Measurements from ENCODE around the gene MAPRE2. TPM values are rescaled to one million over a fixed set of nuclear protein-coding genes. Genes with fewer than 3 reads are reported as not detected.

Gene MAPRE2
- total RNA-seq, 1 experiment from 2014 or later = 9.1 TPM

DNA sequence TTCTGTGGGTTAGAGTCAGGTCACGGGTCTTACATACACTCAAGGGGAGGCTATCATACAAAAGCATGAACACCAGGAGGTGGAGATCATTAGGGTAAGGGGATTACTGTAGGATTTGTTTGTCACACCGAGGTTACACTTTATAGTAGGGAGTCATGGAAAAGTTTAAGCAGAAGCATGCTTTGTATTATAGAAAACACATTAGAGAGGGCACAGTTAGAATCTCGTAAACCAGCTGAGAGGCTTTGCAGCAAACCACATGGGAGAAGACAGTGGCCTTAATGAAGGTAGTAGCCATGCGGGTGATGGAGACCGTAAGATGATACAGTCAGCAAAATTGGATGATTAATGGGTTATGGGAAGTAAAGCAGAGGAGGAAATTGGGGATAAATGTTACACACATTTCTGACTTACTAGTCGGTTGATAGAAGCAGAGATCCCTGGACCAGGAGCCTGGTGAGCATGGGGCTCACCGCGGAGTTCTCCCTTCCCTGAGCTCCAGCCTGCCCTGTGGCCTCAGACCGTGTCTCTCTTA is 75.6 kb downstream of the MAPRE2 start:
- TF ChIP-seq, protein P1, sequence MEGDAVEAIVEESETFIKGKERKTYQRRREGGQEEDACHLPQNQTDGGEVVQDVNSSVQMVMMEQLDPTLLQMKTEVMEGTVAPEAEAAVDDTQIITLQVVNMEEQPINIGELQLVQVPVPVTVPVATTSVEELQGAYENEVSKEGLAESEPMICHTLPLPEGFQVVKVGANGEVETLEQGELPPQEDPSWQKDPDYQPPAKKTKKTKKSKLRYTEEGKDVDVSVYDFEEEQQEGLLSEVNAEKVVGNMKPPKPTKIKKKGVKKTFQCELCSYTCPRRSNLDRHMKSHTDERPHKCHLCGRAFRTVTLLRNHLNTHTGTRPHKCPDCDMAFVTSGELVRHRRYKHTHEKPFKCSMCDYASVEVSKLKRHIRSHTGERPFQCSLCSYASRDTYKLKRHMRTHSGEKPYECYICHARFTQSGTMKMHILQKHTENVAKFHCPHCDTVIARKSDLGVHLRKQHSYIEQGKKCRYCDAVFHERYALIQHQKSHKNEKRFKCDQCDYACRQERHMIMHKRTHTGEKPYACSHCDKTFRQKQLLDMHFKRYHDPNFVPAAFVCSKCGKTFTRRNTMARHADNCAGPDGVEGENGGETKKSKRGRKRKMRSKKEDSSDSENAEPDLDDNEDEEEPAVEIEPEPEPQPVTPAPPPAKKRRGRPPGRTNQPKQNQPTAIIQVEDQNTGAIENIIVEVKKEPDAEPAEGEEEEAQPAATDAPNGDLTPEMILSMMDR (conservative IDR thresholded peaks at IDR 0.05) = no peak
- TF ChIP-seq EZH2 (IDR thresholded peaks at IDR 0.05; ENCODE audit: low read depth) = no peak
- Histone ChIP-seq H3K27ac (no peak overlapping the region), H3F3A (ENCODE audit: insufficient read depth, low read depth) (no peaks in the 10 kb centered on the region), H3K4me1 (replicated peaks; ENCODE audit: insufficient read depth) (no peaks in the 10 kb centered on the region), H3K36me3 (ENCODE audit: low read depth) (no peaks in the 10 kb centered on the region), H3K9me2 (ENCODE audit: insufficient read depth) (no peaks in the 10 kb centered on the region), H3K27me3 (ENCODE audit: insufficient read depth, low read depth) (no peaks in the 10 kb centered on the region), H3K79me2 (ENCODE audit: low read depth) (no peaks in the 10 kb centered on the region), H3K4me3 (no peak overlapping the region), H3K4me2 (no peak overlapping the region), H3K9me3 (ENCODE audit: insufficient read depth, low read depth) (no peaks in the 10 kb centered on the region), H2AFZ (no peak overlapping the region), H4K20me1 (ENCODE audit: insufficient read depth) (no peaks in the 10 kb centered on the region)
- BruUV-seq (replicated peaks) = no TSS peak
- ChIA-PET POLR2A (ENCODE audit: unreplicated experiment) (no interaction called here), CTCF (no interaction called here)
- intact Hi-C loops (cut with micrococcal nuclease; ENCODE audit: unreplicated experiment) = no loop called here
- DNase-seq = no peak

GRCh38 chr18:35117372-35117771 is 76.2 kb downstream of the MAPRE2 start:
- Histone ChIP-seq H3F3A (ENCODE audit: insufficient read depth, low read depth) (no peaks in the 10 kb centered on the region), H3K79me2 (ENCODE audit: low read depth) (no peaks in the 10 kb centered on the region), H3K36me3 (ENCODE audit: low read depth) (no peaks in the 10 kb centered on the region), H3K4me1 (replicated peaks; ENCODE audit: insufficient read depth) (no peaks in the 10 kb centered on the region), H3K27me3 (ENCODE audit: insufficient read depth, low read depth) (no peaks in the 10 kb centered on the region), H3K4me3 (no peak overlapping the region), H3K9me2 (ENCODE audit: insufficient read depth) (no peaks in the 10 kb centered on the region), H3K27ac (no peak overlapping the region), H2AFZ (no peak overlapping the region), H4K20me1 (ENCODE audit: insufficient read depth) (no peaks in the 10 kb centered on the region), H3K9me3 (ENCODE audit: insufficient read depth, low read depth) (no peaks in the 10 kb centered on the region), H3K4me2 (no peak overlapping the region)
- TF ChIP-seq, protein P1 (conservative IDR thresholded peaks at IDR 0.05) = no peak
- TF ChIP-seq EZH2 (IDR thresholded peaks at IDR 0.05; ENCODE audit: low read depth) = no peak
- intact Hi-C loops (cut with micrococcal nuclease; ENCODE audit: unreplicated experiment) = no loop called here
- no peak for DNase-seq
- BruUV-seq (replicated peaks) = no TSS peak
- CTCF ChIA-PET = no interaction called here
- POLR2A ChIA-PET (ENCODE audit: unreplicated experiment) = no interaction called here

DNA sequence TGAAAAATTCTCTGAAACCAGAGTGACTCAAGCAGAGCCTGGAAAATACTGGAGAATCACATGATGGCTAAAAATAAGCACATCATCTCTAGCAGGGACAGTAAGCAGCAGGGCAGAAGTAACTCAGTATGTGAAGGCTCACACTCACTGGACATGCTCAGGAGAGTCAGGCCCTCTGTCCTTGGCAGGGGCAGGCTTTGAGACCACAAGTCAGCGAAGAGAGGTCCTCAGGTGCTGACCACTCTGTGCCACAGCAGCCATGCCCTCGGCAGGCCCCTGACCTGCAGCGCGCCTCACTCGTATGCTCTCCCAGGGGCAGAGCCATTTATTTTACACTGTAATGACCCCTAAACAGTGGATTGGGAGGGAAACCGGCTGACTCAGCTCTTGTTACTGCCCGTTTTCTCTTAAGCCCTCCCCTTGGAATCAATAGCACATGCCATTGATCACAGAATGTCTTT is 76.8 kb downstream of the MAPRE2 start:
- no peaks in the 10 kb centered on the region for H3K4me1 ChIP-seq (replicated peaks; ENCODE audit: insufficient read depth)
- TF ChIP-seq, protein P1 (conservative IDR thresholded peaks at IDR 0.05) = no peak
- no peak for TF ChIP-seq EZH2 (IDR thresholded peaks at IDR 0.05; ENCODE audit: low read depth)
- H3K27me3 ChIP-seq (ENCODE audit: insufficient read depth, low read depth) = no peaks in the 10 kb centered on the region
- BruUV-seq (replicated peaks) = no TSS peak
- no peak overlapping the region for H3K27ac ChIP-seq
- no peaks in the 10 kb centered on the region for H3K9me3 ChIP-seq (ENCODE audit: insufficient read depth, low read depth)
- no peak for DNase-seq
- no peaks in the 10 kb centered on the region for H3K36me3 ChIP-seq (ENCODE audit: low read depth)
- ChIA-PET POLR2A (ENCODE audit: unreplicated experiment) (no interaction called here), CTCF (no interaction called here)
- H3K4me3 ChIP-seq = no peak overlapping the region
- H3F3A ChIP-seq (ENCODE audit: insufficient read depth, low read depth) = no peaks in the 10 kb centered on the region
- no peaks in the 10 kb centered on the region for H3K79me2 ChIP-seq (ENCODE audit: low read depth)
- intact Hi-C loops (cut with micrococcal nuclease; ENCODE audit: unreplicated experiment) = no loop called here
- H3K4me2 ChIP-seq = no peak overlapping the region
- no peak overlapping the region for H2AFZ ChIP-seq
- no peaks in the 10 kb centered on the region for H4K20me1 ChIP-seq (ENCODE audit: insufficient read depth)
- no peaks in the 10 kb centered on the region for H3K9me2 ChIP-seq (ENCODE audit: insufficient read depth)

Data from PC-9 (cell line).